GM19193 (cell line): ENCODE data around the gene GPX3.

Experiments
- POLR2A ChIP-seq: IDR thresholded peaks from 4 replicates; pipeline ENCODE4 v1.6.1; 2011; ENCODE audit not compliant: insufficient read depth, insufficient read length; ENCODE audit errors: extremely low read depth

The GPX3 gene

DNA sequence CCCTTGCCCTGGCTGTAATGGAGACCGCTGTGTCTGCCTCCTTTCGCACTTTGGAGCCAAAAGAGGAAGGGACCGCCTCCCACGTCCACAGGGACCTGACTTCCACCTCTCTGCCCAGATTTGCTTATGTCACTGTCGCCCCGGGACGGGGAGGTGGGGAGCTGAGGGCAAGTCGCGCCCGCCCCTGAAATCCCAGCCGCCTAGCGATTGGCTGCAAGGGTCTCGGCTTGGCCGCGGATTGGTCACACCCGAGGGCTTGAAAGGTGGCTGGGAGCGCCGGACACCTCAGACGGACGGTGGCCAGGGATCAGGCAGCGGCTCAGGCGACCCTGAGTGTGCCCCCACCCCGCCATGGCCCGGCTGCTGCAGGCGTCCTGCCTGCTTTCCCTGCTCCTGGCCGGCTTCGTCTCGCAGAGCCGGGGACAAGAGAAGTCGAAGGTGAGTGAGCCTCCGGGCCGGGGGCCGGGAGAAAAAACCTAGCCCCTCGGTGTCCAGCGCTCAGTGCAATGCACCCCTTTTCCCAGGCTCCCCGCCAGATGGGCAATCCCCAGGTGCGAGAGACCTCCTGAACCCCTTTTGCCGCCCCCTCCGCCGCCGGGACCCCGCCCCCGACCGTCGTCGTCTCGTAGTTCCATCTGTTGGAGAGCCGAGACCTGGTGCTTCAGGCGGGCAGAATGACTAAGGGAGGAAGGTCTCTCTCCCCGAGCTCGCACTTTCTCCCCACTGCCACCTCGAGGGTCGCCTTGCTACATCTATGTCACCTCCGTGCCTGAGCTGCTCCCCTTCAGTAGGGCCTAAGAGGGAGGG, at the start of gene GPX3:
Gene GPX3 (plus strand): TSS at position 288 of the 807 bp plus-strand sequence. CDS start 64 bp downstream, at position 352.
- TF ChIP-seq POLR2A: no peak

DNA sequence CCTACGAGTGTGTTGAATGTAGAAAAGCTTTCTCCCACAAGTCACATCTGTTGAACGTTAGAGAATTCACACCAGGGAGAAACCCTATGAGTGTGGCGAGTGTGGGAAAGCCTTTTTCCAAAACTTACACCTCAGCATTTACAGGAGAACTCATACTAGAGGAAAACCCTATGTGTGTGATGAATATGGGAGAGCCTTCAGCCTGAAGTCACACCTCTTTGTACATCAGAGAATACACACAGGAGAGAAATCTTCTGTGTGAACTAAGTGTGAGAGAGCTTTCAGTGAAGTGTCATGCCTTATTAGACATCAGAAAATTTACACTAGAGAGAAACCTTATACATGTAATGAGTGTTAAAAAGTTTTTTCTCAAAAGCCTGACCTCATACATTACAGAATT, 41.8 kb upstream of the GPX3 start:
- TF ChIP-seq POLR2A: no peak

- no peak for TF ChIP-seq POLR2A
These were observed 32.6 kb upstream of the GPX3 start for GRCh38 chr5:150987746-150988145.

DNA sequence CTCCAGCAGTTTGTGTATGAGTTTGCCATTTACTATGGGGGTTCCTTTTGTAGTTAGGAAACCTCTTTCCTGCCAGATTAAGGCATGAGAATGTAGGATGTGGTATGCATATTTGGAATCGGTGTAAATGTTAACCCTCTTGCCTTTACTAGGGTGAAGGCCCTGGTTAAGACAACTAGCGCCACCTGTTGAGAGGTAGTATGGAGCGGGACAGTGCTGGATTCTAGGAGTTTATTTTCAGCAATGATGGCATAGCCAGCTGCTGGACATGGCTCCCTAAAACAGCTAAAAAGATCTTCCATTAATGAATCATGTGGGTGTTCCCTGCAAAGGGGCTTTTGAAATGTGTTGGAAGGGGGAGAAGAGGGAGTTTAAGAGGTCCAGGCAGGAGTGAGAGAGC, 30.7 kb upstream of the GPX3 start:
- TF ChIP-seq POLR2A: no peak

DNA sequence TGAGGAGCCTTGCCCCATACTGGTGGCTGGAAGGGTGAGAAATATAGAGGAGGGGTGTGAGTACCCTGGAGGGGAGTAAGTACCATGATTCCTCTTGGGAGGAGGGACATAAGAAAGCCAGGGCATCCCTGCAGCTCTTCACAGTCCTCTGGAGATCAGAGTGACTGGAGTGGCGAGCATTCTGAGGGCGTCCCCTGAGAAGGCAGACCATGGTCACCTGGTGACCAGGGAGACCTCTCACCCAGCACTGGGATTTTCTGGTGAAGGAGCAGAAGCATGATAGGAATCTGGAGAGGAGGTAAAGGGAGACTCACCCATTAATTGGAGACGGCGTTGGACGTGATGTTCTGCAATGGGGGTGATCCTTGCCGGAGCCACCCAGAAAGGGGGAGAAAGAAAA, 27.7 kb upstream of the GPX3 start:
- no peak for TF ChIP-seq POLR2A

DNA sequence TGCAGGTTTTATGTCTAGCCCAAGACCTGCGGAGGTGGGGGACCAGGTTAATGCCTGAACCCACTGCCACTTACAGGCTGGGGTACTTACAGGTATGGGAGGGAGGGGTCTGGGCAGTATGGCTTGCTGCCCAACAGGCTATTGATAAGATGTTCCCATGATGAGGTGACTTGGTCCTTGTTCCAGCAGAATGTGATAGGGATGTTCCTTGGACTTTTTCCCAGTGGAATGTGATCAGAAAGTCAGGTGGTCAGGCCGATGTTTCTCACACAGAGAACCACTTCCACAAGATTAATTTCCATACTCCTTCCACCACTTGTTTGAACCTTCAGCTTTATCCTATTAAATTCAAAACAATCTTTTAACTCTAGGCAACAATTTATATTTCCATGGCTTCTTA, 27.0 kb upstream of the GPX3 start:
- no peak for TF ChIP-seq POLR2A

DNA sequence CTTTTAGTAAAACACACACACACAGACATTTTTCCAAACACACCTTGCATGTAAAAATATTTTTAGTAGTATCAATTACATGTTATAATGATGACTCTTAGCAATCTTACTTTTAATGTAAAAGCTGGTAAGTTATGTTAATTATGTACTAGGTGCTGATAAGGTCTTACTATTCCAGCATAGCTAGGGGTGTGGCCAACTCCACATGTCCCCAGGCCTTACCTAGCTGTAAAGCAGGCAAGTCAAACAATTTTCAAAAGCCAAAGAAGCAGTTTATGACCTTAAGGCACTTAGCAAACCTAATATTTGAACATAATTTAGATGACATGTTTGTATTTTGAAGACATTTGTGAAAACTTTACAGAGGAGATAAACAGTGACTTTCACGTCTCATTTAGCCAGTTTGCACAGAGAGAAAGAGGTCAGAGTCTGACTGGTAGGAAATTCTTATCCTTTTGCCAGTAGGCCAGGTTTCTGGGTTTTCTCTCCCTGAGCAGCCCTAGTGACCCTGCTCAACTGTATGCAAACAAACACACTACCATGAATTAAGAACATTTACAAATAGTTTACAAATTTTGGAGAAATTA, 26.5 kb upstream of the GPX3 start:
- TF ChIP-seq POLR2A: no peak

DNA sequence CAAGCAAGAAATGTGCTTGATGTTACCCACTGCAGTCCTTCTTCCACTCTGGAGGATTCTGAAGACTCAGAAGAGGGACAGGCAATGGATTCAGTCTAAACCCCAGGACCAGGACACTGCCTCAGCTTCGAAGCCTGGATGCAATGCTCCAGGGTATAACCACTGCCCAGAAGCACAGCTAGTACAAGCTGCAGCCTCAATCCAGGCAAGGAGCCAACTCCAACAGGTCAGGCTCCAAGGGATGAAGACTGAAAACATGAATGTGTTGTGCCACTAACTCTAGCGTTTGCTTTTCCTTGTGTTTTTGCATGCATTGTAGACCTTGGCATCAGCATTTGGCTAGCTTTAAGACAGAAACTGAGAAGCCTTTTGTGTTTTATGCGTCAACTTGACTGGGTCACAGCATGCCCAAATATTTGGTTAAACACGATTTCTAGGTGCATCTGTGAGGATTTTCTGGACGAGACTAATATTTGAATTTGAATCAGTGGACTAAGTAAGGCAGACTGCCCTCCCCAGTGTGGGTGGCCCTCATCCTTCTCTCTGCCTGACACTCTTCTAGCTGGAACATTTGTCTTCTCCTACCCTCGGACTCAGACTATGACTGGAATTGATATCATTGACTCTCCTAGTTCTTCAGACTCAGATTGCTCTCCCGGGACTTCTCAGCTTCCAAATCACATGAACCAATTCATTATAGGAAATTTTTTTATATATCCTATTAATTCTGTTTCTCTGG, 20.5 kb upstream of the GPX3 start:
- TF ChIP-seq POLR2A: no peak

GRCh38 chr5:151001436-151001835, 19.0 kb upstream of the GPX3 start:
- no peak for TF ChIP-seq POLR2A

DNA sequence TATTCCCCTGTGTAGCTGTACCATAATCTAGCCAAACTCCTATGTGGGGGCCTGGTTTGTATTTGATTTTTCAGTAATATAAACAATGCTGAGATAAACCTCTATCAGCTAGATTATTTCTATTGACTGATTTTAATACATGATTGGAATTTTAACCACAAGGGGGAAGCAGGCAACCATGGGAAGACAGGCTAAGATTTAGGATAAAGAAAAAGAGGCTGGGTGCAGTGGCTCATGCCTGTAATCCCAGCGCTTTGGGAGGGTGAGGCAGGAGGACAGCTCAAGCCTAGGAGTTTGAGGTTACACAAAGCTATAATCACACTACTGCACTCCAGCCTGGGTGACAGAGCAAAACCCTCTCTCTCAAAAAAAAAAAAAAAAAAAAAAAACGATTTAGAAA, 18.1 kb upstream of the GPX3 start:
- no peak for TF ChIP-seq POLR2A

- TF ChIP-seq POLR2A: no peak
These were observed 17.5 kb upstream of the GPX3 start for GRCh38 chr5:151002681-151003502.

GRCh38 chr5:151003503-151003860, 16.9 kb upstream of the GPX3 start:
- TF ChIP-seq POLR2A: no peak

DNA sequence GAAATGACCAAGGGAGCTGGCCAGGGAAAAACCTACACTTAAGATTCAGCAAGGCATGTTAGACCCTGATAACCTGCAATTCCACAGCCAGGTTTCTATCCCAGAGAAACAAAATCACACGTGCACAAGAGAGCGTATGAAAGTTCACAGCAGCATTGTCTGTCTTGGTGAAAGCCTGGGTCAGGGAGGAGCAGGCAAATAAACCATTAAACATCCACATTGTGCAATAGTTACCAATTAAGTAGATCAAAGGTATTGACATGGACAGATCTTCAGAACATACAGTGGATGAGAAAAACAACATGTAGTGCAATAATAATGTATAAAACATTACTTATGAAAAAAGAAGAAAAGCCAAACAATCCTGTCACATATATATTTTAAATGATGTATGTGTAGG, 15.9 kb upstream of the GPX3 start:
- TF ChIP-seq POLR2A: no peak

DNA sequence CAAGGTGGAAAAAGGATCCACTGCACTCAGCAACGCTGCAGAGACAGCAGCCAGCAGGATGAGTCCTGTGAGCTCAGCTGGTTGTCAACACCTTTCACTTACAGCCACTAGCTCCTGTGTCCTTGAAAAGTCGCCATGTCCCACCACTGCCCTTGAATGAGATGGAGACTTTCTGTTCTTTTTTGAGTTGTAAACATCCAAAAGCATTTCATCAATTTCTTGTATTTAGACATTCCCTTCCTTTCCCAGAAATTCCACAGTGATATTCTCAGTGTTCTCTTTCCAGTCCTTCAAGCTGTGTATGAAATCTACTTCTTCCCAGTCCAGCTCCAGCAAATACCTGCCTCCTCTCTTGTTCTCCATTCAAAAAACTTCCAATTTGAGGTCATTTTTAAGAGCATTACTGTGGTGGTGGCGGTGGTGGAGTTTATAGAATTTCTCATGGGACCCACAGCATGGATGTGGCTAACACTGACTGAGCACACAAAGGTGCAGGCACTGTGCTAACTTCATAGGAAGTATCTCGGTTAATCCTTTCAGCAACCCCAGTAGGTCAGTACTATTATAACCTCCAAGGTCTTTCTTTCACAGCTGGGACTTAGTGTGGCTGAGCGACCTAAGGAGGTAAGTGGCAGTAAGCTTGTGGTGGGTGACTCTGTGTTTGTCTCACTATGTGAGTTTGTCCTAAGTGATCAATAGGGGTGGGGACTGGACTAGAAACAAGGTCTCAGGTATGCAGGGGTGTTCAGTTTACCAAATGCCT, 15.0 kb upstream of the GPX3 start:
- TF ChIP-seq POLR2A: no peak
